ENCODE data around the gene CREBBP. TPM values are rescaled to one million over a fixed set of nuclear protein-coding genes. Genes with fewer than 3 reads are reported as not detected.

CREBBP gene
- total RNA-seq, 1 donor, result 109 TPM

DNA sequence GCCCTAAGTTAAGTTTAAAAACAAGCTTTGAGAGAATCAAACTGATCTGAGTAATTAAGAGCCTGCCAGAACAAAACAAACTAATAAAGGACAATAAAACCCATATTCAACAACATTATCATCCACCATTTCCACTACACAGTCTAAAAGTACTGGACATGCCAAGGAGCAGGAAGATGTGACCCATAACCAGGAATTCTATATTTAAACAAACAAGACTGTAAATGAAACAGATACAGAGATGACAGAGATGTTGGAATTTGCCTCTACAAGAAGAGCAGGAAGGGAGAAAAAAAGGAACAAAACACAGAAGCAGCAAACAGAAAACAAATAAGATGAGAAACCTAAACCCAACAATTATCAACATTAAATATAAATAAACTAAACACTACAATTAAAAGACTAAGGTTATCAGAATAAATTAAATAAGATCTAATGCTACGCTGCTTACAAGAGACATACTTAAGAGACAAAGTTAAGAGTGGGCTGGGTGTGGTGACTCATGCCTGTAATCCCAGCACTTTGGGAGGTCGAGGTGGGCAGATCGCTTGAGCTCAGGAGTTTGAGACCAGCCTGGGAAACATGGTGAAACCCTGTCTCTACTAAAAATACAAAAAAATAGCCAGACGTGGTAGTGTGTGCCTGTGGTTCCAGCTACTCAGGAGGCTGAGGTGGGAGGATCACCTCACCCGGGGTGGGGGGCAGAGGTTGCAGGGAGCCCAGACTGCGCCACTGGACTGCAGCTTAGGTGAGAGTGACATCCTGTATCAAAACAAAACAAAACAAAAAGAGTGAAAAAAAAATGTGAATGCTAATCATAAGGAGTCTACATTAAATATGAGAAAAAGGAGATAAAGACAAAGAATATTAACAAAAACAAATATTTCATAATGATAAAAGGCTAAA lies 50.6 kb downstream of the CREBBP start:
- Histone ChIP-seq H3K27me3 (ENCODE audit: insufficient read depth, low read length) (no peaks in the 10 kb centered on the region), H3K4me3 (ENCODE audit: low read length) (no peak overlapping the region), H3K4me1 (ENCODE audit: insufficient read depth, low read length) (peaks cover 21% of the 10 kb centered on the region), H3K9me3 (ENCODE audit: low read depth, low read length) (peaks cover 11% of the 10 kb centered on the region)

DNA sequence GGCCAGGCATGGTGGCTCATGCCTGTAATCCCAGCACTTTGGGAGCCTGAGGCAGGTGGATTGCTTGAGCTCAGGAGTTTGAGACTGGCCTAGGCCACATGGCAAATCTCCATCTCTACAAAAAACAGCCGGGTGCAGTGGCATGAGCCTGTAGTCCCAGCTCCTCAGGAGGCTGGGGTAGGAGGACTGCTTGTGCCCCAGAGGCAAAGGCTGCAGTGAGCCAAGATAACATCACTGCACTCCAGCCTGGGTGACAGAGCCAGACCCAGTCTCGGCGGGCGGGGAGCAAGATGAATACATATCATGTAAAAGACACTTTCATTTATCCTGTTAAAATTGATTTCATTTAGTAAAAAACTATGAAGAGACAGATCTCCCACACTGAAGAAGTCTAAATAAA lies 54.6 kb downstream of the CREBBP start:
- Histone ChIP-seq H3K27me3 (ENCODE audit: insufficient read depth, low read length) (no peaks in the 10 kb centered on the region), H3K4me1 (ENCODE audit: insufficient read depth, low read length) (peaks cover 53% of the 10 kb centered on the region), H3K4me3 (ENCODE audit: low read length) (no peak overlapping the region), H3K9me3 (ENCODE audit: low read depth, low read length) (no peaks in the 10 kb centered on the region)

DNA sequence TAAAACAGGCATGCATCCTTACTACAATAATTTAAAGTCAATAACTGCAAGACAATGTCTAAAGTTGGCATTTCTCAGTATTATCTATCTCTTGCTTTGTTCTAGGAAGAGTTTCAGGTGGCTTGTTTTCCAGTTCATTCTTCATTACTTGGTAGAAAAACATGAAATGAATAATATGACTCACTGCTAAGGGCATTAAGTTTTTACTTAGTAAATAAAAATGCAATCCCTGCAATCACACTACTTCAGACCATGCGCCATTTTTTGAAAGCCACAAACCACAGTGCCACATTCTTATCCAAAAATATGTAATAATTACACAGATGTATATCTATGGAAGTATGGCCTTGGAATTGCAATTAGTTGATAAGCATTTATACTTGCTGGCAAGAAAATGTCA lies 55.4 kb downstream of the CREBBP start:
- H3K27me3 ChIP-seq (ENCODE audit: insufficient read depth, low read length), result no peaks in the 10 kb centered on the region
- no peak overlapping the region for H3K4me3 ChIP-seq (ENCODE audit: low read length)
- H3K4me1 ChIP-seq (ENCODE audit: insufficient read depth, low read length), result peaks cover 58% of the 10 kb centered on the region
- no peaks in the 10 kb centered on the region for H3K9me3 ChIP-seq (ENCODE audit: low read depth, low read length)

DNA sequence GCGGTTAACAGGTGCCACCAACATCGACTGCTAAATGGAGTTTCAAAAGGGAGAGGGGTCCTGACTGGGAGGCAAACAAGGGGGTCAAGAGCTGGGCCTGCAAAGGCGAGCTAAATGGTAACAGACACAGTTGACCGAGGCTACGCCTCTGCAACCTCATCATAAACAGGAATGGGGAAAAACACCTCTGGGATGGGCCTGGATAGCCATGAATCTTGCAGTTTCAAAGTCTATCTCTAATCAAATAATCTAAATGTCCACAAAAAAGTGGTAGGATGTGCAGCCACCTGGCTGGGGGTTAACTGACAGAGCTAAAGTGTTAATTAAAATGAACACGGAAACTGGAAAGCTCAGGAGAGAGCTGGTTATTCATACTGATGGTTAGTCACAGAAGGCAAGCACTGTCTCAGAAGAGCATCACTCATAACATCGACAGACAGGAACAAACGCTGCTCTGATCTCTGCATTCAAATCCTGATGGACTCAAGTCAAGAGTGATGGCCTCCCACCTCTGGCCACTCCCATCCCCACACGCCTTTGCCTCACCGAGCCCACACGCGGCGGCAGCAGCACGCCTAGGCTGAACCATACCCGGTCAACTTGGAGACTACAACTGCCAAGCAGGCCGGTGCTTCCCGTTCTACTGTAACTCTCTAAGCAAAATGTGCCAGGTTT lies 56.3 kb downstream of the CREBBP start:
- no peak overlapping the region for H3K4me3 ChIP-seq (ENCODE audit: low read length)
- H3K9me3 ChIP-seq (ENCODE audit: low read depth, low read length), result no peaks in the 10 kb centered on the region
- no peaks in the 10 kb centered on the region for H3K27me3 ChIP-seq (ENCODE audit: insufficient read depth, low read length)
- H3K4me1 ChIP-seq (ENCODE audit: insufficient read depth, low read length), result peaks cover 66% of the 10 kb centered on the region

DNA sequence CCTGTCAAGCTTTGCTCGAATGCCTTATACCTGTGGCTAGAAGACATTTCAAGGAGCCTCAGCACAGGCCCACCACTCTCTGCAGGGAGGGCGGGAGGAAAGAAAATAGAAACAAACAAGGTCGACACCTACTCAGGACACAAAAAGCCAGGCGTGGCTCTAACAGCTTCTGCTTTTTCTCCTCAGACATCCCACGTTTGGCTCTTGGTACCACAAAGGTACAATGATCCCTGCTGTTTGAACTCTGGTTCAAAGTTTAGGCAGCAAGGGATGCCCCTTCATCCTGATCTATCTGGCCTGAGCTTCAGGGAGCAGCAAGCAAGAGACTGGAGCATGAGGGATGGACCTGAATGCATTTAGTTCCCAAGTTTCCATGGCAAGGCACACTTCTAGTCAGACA lies 57.1 kb downstream of the CREBBP start:
- Histone ChIP-seq H3K27me3 (ENCODE audit: insufficient read depth, low read length) (no peaks in the 10 kb centered on the region), H3K4me1 (ENCODE audit: insufficient read depth, low read length) (peaks cover 74% of the 10 kb centered on the region), H3K9me3 (ENCODE audit: low read depth, low read length) (no peaks in the 10 kb centered on the region), H3K4me3 (ENCODE audit: low read length) (no peak overlapping the region)

DNA sequence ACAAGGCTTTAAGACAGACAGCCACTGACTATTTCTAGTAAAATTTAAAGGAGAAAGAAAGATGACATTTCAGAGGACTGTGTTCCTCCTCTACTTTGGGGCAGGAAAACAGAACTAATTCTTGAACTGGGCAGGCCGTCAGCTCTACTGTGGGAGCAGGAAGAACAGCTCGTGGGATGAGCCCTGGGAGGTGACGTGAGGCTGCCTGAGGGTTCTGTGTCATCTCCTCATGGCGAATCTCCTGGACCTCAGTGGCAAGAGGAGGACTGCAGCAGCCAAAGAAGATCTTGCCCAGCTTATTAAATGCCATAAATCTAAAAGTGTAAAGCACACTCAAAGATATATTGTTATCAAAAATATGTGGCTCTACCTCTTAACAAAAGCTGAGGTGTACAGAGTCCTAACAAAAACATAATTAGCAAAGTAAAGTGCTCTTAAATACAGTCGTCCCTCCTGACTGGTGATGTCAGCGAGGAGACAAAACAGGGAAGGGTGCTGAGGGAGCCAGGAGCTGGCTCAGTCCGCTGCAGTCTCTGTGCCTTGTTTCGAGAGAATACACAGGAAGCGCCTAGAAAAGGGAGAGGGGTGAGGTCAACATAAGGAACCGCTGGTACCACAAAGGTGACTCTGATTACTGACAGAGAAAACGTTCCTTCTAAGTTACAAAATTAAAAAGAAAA lies 58.0 kb downstream of the CREBBP start:
- H3K4me1 ChIP-seq (ENCODE audit: insufficient read depth, low read length), result peaks cover 78% of the 10 kb centered on the region
- no peaks in the 10 kb centered on the region for H3K9me3 ChIP-seq (ENCODE audit: low read depth, low read length)
- no peak overlapping the region for H3K4me3 ChIP-seq (ENCODE audit: low read length)
- no peaks in the 10 kb centered on the region for H3K27me3 ChIP-seq (ENCODE audit: insufficient read depth, low read length)

DNA sequence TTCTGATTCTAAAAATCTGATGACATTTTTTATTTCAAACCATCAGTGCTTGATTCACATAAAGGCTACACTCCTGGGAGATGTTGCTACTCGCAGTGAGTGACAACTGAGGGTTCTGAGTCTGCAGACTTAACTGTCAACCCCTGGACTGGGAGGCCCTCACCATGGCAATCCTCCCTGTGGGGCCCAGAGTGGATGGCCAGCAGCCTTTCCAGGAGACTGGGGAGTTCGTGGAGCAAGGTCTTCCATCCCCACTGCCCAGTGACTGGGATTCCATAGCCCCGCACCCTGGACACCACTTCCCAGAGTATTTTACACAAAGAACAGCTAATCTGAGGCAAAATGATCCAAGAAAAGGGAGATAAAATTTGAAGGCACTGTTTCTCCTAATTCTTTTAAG lies 59.3 kb downstream of the CREBBP start:
- Histone ChIP-seq H3K9me3 (ENCODE audit: low read depth, low read length) (no peaks in the 10 kb centered on the region), H3K4me1 (ENCODE audit: insufficient read depth, low read length) (peaks cover 84% of the 10 kb centered on the region), H3K4me3 (ENCODE audit: low read length) (no peak overlapping the region), H3K27me3 (ENCODE audit: insufficient read depth, low read length) (no peaks in the 10 kb centered on the region)

DNA sequence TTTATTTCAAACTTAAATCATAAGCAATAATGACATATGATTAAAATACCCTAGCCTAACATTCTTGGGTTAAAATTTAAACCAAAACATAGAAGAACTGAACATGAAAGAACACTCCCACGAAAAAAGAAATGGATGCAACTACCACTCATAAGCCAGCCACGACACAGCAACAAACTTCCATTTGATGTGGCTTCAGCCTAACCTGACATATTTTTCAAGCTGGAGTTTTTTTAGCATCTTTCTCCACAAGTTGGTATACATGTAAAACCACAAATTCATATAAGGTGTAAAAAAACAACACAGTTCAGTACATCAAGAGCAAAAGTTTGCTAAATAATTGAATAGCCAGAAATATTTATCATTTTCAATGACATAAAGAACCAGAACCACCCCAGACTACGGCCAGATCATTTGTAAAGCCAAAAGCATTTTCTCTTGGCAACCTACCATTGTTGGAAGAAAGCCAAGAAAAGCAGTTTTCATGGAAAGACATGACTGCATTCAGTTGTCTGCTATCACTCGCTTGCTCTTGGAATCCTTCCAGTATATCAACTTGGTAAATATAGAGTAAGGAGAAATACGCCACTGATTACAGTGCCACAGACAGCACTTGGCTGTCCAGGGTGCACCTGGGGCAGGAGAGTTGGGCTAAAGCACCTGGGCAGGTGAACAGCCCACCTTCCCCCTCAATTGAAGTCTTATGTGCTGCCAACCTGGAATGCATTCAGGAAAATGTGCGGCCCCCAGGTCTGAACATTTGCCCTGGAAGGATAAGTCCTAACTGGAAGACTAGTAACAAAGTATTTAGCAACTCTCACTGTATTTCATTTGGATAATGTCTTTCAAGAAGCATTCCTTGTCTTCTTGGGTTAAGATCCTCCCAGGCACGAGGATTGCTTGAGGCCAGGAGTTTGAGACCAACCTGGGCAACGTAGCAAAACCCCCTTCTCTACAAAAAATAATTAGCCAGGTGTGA lies 60.5 kb downstream of the CREBBP start:
- Histone ChIP-seq H3K4me3 (ENCODE audit: low read length) (no peak overlapping the region), H3K9me3 (ENCODE audit: low read depth, low read length) (no peaks in the 10 kb centered on the region), H3K27me3 (ENCODE audit: insufficient read depth, low read length) (no peaks in the 10 kb centered on the region), H3K4me1 (ENCODE audit: insufficient read depth, low read length) (peaks cover 80% of the 10 kb centered on the region)

DNA sequence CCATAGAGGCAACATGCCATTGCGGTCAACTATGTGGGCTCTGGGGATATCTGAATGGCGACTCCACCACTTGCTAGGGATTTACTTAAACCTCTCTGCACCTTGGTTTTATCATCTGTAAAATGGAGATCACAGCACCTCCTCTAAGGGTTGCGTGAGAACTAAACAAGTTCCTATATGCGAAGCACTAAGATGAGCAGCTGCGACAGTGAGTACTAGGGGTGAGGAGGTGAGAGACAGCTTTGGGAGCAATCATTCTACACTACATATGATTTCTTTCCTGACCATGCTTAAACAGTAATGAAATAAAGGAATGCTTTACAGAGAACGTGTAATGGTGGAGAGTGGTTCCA lies 61.4 kb downstream of the CREBBP start:
- Histone ChIP-seq H3K4me3 (ENCODE audit: low read length) (no peak overlapping the region), H3K4me1 (ENCODE audit: insufficient read depth, low read length) (peaks cover 74% of the 10 kb centered on the region)

DNA sequence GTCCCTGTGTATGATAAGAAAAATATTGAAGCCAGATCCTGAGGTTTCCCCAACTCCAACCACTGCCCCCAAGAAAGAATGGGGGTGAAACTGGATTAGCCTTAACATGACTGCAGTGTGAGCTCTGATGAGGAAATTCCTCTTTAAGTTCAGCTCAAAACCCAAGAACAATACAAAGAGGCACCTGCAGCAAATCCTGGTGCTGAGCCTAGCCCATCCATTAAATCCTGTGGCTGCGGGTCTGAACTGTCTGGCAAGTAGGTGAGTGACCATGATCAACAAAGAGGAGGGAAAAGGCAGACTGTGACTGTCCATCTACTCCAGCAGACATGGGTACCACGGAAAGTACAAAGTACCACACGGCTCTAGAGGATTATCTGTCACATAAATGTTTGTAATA lies 64.2 kb downstream of the CREBBP start:
- no peaks in the 10 kb centered on the region for H3K9me3 ChIP-seq (ENCODE audit: low read depth, low read length)
- H3K4me1 ChIP-seq (ENCODE audit: insufficient read depth, low read length), result peaks cover 51% of the 10 kb centered on the region
- H3K27me3 ChIP-seq (ENCODE audit: insufficient read depth, low read length), result no peaks in the 10 kb centered on the region
- H3K4me3 ChIP-seq (ENCODE audit: low read length), result no peak overlapping the region

More for the DNA sequence above, 61.4 kb downstream of the CREBBP start:
- Histone ChIP-seq H3K9me3 (ENCODE audit: low read depth, low read length) (no peaks in the 10 kb centered on the region), H3K27me3 (ENCODE audit: insufficient read depth, low read length) (no peaks in the 10 kb centered on the region)

DNA sequence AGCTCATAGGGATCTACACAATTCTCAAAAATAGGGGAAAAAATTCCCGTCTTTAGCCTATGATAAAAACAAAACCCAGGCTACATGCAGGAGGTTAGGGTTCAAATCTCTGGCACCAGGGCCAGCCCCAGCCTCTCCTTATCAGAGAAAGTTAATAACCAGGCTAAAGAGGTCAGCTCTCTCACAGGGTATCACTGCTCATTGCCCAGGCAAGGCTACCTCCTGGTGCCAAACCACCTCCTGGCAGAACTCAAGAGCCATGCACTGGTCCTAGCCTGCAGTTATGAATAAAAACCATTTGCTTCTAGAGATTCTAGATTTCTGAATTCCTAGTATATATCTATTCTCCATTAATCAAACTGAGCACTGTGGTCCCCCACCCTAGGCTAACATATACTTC lies 65.8 kb downstream of the CREBBP start:
- Histone ChIP-seq H3K27me3 (ENCODE audit: insufficient read depth, low read length) (no peaks in the 10 kb centered on the region), H3K4me1 (ENCODE audit: insufficient read depth, low read length) (peaks cover 43% of the 10 kb centered on the region), H3K9me3 (ENCODE audit: low read depth, low read length) (no peaks in the 10 kb centered on the region), H3K4me3 (ENCODE audit: low read length) (no peak overlapping the region)

DNA sequence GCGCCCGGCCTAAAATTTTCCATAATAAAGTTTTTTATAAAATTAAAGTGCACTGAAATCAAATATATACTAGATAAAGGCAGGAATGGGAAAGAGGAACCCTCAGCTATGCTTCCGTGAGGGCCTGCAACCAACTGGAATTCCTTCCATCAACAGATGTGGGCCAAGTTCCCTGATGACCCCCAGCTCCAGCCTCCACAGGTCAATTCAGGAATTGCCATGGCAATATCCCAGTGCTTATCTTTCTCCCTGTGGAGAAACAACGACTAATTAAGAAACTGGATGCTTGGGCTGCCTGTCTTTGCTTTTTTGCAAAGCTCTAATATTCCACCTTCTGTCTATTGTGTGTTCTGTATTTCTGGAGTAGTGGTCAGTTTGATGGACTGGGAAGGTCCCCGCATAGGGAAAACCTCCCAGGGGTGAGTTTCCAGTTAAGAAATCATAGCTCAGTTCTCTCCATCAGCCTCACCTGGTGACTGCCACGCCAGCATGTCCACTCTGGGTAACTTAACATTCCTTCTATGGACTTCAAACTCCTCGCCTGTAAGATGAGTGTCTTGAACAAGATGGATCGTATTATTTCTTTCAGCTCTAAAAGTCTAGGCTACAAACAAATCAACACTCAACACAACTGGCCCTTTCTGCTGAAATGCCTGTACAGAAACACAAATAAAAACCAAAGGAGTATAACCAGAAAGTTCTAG lies 67.9 kb downstream of the CREBBP start:
- Histone ChIP-seq H3K4me3 (ENCODE audit: low read length) (no peak overlapping the region), H3K9me3 (ENCODE audit: low read depth, low read length) (no peaks in the 10 kb centered on the region), H3K27me3 (ENCODE audit: insufficient read depth, low read length) (no peaks in the 10 kb centered on the region), H3K4me1 (ENCODE audit: insufficient read depth, low read length) (peaks cover 34% of the 10 kb centered on the region)

DNA sequence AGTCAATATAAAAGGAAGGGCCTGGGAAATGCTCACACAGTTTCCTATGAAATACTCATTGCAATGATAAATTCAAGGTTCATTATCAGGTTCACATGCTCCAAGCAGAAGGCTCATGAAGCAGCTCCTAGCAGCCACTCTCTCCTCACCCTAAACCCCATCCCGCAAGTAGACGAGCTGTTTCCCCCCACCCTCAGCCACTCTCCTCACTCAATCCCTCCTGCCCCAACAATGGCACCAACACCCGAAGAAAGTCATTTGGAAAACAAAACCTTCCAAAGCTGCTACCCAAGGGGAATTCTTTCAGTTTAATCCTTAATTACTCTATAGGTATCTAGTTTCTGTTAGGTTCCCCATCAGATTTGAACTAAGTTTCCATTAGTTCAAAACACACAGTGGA lies 69.7 kb downstream of the CREBBP start:
- Histone ChIP-seq H3K9me3 (ENCODE audit: low read depth, low read length) (no peaks in the 10 kb centered on the region), H3K27me3 (ENCODE audit: insufficient read depth, low read length) (no peaks in the 10 kb centered on the region), H3K4me3 (ENCODE audit: low read length) (no peak overlapping the region), H3K4me1 (ENCODE audit: insufficient read depth, low read length) (peaks cover 25% of the 10 kb centered on the region)

DNA sequence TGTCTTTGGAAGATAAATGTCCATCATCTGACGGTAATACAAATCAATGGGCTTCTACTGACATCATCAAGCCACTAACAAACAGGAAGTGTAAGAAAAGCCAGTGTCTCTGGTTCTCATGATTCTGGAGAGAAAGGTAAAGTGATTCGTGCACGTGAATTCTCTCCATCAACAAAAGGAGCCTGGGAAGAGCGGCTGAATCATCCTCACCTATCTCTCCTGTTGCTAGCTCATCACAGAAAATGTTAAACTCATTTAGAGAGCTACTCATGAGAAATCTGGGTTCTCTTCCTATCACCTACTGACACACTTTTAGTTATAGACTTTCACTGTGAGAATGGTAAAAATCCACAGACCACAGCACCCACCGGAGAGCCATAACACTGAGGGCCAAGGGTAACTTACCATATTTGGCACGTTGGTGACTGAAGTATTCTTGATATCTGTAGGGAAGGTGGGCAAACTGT lies 70.3 kb downstream of the CREBBP start:
- Histone ChIP-seq H3K9me3 (ENCODE audit: low read depth, low read length) (no peaks in the 10 kb centered on the region), H3K4me1 (ENCODE audit: insufficient read depth, low read length) (peaks cover 25% of the 10 kb centered on the region), H3K4me3 (ENCODE audit: low read length) (no peak overlapping the region)

More for the DNA sequence above, 70.3 kb downstream of the CREBBP start:
- no peaks in the 10 kb centered on the region for H3K27me3 ChIP-seq (ENCODE audit: insufficient read depth, low read length)

All from mononuclear cell (primary cell).